BE2C (cell line): ENCODE measurements around the gene PAX8.

Experiments
- DNase-seq: peaks from one replicate; pipeline ENCODE4 v3.0.0-alpha.2; 2020
- H3K27me3 ChIP-seq: fragments of 250-450 bp; sonication (Bioruptor Pico); 2 replicates; pipeline ENCODE4 v1.5.1; 2020; ENCODE audit warnings: mild to moderate bottlenecking
- H3K36me3 ChIP-seq: fragments of 250-450 bp; sonication (Bioruptor Pico); 2 replicates; pipeline ENCODE4 v1.5.1; 2020; ENCODE audit warnings: mild to moderate bottlenecking
- H3K4me1 ChIP-seq: fragments of 250-450 bp; sonication (Bioruptor Pico); 2 replicates; pipeline ENCODE4 v1.5.1; 2020
- H3K4me3 ChIP-seq: 2 replicates; pipeline ENCODE4 v1.5.1; 2011; ENCODE audit warnings: low read depth, low read length
- H3K9me3 ChIP-seq: fragments of 250-450 bp; sonication (Bioruptor Pico); 2 replicates; pipeline ENCODE4 v1.5.1; 2020
- TF ChIP-seq, protein P1 (sequence below): IDR thresholded peaks from 2 replicates; pipeline ENCODE4 v1.5.1; 2012; ENCODE audit warnings: mild to moderate bottlenecking, low read depth, low read length

The PAX8 gene

GRCh38 chr2:113234721-113235346 is 43.9 kb downstream of the PAX8 start:
- Histone ChIP-seq H3K4me3 (no peak overlapping the region), H3K27me3 (no peaks in the 10 kb centered on the region), H3K36me3 (no peaks in the 10 kb centered on the region), H3K9me3 (no peaks in the 10 kb centered on the region), H3K4me1 (no peaks in the 10 kb centered on the region)
- DNase-seq: no peak
- TF ChIP-seq, protein P1, sequence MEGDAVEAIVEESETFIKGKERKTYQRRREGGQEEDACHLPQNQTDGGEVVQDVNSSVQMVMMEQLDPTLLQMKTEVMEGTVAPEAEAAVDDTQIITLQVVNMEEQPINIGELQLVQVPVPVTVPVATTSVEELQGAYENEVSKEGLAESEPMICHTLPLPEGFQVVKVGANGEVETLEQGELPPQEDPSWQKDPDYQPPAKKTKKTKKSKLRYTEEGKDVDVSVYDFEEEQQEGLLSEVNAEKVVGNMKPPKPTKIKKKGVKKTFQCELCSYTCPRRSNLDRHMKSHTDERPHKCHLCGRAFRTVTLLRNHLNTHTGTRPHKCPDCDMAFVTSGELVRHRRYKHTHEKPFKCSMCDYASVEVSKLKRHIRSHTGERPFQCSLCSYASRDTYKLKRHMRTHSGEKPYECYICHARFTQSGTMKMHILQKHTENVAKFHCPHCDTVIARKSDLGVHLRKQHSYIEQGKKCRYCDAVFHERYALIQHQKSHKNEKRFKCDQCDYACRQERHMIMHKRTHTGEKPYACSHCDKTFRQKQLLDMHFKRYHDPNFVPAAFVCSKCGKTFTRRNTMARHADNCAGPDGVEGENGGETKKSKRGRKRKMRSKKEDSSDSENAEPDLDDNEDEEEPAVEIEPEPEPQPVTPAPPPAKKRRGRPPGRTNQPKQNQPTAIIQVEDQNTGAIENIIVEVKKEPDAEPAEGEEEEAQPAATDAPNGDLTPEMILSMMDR: no peak

DNA sequence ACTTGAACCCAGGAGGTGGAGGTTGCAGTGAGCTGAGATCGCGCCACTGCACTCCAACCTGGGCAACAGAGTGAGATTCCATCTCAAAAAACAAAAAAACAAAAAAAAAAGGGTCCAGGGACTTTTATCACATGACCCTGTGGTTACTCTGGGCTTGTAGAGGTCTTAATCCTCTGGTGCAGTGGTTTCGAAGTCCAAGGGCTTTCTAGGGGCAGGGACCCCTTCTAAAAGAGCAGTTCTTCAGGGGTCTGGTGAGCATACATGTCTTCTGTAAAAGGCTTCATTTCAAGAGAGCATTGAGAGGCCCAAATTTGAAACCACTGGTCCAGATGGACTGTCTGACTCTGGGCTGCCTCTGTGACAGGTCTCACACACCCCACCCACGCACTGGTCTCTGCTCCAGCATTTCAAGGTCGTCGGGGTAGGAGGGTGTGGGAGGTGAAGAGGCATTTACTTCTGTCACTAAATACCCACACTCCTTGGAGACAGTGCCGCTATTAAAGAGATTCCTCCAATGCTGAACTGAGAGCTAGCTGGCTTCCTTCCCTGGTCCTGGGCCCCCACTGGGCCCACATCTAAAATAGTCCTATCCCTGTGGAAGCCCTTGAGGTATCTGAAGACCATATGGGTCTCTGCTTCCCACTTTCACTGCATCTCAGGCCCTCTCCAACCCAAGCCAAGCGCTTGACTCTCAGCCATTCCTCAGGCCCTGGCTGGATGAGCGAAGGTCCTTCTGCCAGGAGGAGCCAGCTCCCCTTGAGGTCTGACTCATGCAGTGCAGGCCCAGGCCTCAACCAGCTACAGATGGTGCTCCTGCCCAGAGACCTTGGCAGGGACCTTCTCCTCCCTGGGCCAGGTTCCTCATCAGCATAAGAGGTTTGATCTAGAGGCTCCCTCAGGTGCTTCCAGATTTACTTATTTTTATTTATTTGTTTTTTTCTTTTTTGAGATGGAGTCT is 44.8 kb downstream of the PAX8 start:
- no peaks in the 10 kb centered on the region for H3K27me3 ChIP-seq
- no peak for DNase-seq
- no peaks in the 10 kb centered on the region for H3K4me1 ChIP-seq
- no peak overlapping the region for H3K4me3 ChIP-seq
- TF ChIP-seq, protein P1: no peak
- H3K36me3 ChIP-seq: no peaks in the 10 kb centered on the region
- H3K9me3 ChIP-seq: no peaks in the 10 kb centered on the region

DNA sequence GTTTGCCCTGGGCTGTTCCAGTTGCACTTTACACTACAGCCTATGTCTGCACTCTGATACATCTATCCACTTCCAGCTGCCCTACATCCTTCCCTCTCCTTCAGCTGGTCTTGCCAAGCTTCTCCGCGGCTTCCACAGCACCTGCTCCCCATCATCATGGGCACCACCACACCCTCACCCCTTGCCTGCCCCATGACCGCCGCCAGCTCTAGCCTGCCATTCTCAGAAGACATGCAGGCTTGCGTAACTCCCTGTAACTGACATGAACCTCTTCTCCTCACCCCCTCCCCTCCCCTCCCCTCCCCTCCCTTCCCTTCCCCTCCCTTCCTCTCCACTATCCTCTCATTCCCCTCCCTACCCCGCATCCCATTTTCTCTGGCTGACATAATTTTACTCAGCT is 46.0 kb downstream of the PAX8 start:
- no peak overlapping the region for H3K4me3 ChIP-seq
- H3K9me3 ChIP-seq: no peaks in the 10 kb centered on the region
- no peaks in the 10 kb centered on the region for H3K27me3 ChIP-seq
- TF ChIP-seq, protein P1: no peak
- H3K4me1 ChIP-seq: no peaks in the 10 kb centered on the region
- DNase-seq: no peak
- no peaks in the 10 kb centered on the region for H3K36me3 ChIP-seq

DNA sequence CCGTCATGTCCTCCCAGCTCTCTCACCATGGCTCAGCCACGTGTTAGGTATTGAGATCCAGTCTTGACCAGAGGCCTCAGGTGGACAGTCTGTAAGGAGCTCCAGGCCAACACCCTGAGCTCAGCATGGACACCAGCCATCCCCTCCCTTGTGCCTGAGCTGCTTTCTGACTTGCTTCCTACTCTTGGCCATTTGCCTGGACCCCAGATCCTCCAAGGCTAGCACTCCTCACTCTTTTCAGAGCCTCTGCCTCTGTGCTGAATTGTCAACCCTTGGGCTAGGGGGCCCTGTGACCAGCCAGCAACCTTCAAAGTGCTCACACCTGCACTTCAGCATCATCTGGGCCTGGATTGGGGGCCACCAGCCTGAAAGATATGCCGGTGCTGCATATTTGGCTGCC is 46.6 kb downstream of the PAX8 start:
- Histone ChIP-seq H3K36me3 (no peaks in the 10 kb centered on the region), H3K9me3 (no peaks in the 10 kb centered on the region), H3K4me1 (no peaks in the 10 kb centered on the region), H3K4me3 (no peak overlapping the region), H3K27me3 (no peaks in the 10 kb centered on the region)
- TF ChIP-seq, protein P1: no peak
- DNase-seq: no peak

DNA sequence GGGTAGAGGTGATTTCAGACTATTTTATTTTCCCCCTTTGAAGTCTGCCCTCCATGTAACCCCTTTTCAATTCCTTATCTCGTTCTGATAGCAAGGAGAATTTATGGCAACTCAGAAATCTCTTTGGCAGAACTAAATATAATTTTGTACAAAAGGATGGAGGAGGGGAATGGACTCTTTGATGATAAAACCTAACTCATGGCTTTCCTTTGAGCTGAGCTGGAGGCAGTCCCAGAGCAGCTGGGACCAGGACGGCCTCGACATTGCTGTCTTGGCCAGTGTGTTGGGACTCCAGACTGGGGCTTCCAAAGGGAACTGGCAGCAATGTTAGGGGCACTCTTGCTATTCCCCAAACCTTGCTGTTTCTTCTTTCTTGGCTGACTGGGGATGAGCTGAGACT is 47.7 kb downstream of the PAX8 start:
- no peak for DNase-seq
- TF ChIP-seq, protein P1: no peak
- no peaks in the 10 kb centered on the region for H3K4me1 ChIP-seq
- no peaks in the 10 kb centered on the region for H3K27me3 ChIP-seq
- H3K4me3 ChIP-seq: no peak overlapping the region
- H3K36me3 ChIP-seq: no peaks in the 10 kb centered on the region
- H3K9me3 ChIP-seq: no peaks in the 10 kb centered on the region

GRCh38 chr2:113230531-113230930 is 48.2 kb downstream of the PAX8 start:
- Histone ChIP-seq H3K4me1 (no peaks in the 10 kb centered on the region), H3K36me3 (no peaks in the 10 kb centered on the region), H3K27me3 (no peaks in the 10 kb centered on the region), H3K9me3 (no peaks in the 10 kb centered on the region), H3K4me3 (no peak overlapping the region)
- DNase-seq: no peak
- TF ChIP-seq, protein P1: no peak
